Neural crest cell (in vitro differentiated cells): Measurements from ENCODE around the gene PRKD3. TPM values are rescaled to one million over a fixed set of nuclear protein-coding genes. Genes with fewer than 3 reads are reported as not detected.
A peak's percentile ranks its signal among the peaks of the same experiment; 100 is the strongest.

Experiments
- DNase-seq: peaks from one replicate; pipeline ENCODE4 v3.0.0; 2021; ENCODE audit warnings: low read depth, mixed read lengths, low spot score
- H3K27ac Mint-ChIP-seq: one replicate; pipeline ENCODE4 v1.8.0; 2021; ENCODE audit warnings: mild to moderate bottlenecking, mixed read lengths; ENCODE audit not compliant: unreplicated experiment
- H3K27me3 Mint-ChIP-seq: 2 replicates; pipeline ENCODE4 v1.8.0; 2021; ENCODE audit warnings: low read depth, mild to moderate bottlenecking, mixed read lengths
- H3K36me3 Mint-ChIP-seq: 2 replicates; pipeline ENCODE4 v1.8.0; 2021; ENCODE audit warnings: low read depth, mild to moderate bottlenecking, mixed read lengths
- H3K4me1 Mint-ChIP-seq: 2 replicates; pipeline ENCODE4 v1.8.0; 2021; ENCODE audit warnings: mixed read lengths
- H3K4me3 Mint-ChIP-seq: one replicate; pipeline ENCODE4 v1.8.0; 2021; ENCODE audit warnings: mild to moderate bottlenecking, mixed read lengths
- H3K9me3 Mint-ChIP-seq: 2 replicates; pipeline ENCODE4 v1.8.0; 2021; ENCODE audit warnings: mixed read lengths
- total RNA-seq: library from RNA; stranded (reverse); gene quantifications from 2 replicates; pipeline ENCODE4 v1.2.1, GENCODE V29; 2021
- TF ChIP-seq, protein P1 (sequence below): fragments of 200-600 bp; sonication (generic); conservative IDR thresholded peaks from 2 replicates; pipeline ENCODE4 v1.5.0; 2021; ENCODE audit warnings: antibody characterized with exemption, mild to moderate bottlenecking

The PRKD3 gene
- total RNA-seq, 1 donor from 2014 or later = 62.6 TPM

DNA sequence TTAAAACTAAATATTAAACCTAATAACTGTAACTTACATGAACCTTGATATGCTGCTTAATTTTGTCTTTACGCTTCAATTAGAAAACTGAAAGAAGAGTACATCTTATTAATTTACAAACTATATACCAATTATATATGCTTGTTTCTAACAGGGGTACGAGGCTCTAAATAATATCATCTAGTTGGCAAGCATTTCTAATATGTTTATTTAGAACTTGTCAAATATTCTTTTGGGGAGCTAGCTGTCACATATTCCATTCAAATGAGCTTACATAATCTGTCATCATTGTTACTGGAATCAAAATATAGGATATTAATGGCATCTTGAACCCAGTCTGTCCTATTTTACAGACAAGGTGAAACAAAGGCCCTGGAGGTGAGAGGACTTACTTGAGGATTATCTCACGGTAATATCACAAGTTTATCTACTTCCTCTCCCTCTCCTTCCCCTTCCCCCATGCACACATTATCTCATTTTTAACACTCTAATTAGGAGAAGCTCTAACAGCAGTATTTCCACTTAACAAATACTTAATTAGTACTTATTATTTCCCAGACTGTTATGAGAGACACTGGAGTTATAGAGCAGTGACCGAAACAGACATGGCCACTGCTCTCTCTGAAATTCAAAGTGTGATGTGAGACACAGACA lies 3.5 kb downstream of the PRKD3 start:
- Mint-ChIP-seq H3K36me3 (no peaks in the 10 kb centered on the region), H3K27ac (no peak overlapping the region), H3K9me3 (no peaks in the 10 kb centered on the region), H3K4me1 (peaks cover 41% of the 10 kb centered on the region), H3K27me3 (peaks cover 18% of the 10 kb centered on the region), H3K4me3 (peak overlapping the region; percentile 54)
- TF ChIP-seq, protein P1, sequence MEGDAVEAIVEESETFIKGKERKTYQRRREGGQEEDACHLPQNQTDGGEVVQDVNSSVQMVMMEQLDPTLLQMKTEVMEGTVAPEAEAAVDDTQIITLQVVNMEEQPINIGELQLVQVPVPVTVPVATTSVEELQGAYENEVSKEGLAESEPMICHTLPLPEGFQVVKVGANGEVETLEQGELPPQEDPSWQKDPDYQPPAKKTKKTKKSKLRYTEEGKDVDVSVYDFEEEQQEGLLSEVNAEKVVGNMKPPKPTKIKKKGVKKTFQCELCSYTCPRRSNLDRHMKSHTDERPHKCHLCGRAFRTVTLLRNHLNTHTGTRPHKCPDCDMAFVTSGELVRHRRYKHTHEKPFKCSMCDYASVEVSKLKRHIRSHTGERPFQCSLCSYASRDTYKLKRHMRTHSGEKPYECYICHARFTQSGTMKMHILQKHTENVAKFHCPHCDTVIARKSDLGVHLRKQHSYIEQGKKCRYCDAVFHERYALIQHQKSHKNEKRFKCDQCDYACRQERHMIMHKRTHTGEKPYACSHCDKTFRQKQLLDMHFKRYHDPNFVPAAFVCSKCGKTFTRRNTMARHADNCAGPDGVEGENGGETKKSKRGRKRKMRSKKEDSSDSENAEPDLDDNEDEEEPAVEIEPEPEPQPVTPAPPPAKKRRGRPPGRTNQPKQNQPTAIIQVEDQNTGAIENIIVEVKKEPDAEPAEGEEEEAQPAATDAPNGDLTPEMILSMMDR = no peak
- DNase-seq = no peak

GRCh38 chr2:37319754-37320609 lies 4.7 kb downstream of the PRKD3 start:
- H3K4me3 Mint-ChIP-seq = peak overlapping the region; percentile 61
- DNase-seq = no peak
- no peaks in the 10 kb centered on the region for H3K36me3 Mint-ChIP-seq
- H3K4me1 Mint-ChIP-seq = peaks cover 43% of the 10 kb centered on the region
- TF ChIP-seq, protein P1 = no peak
- H3K9me3 Mint-ChIP-seq = no peaks in the 10 kb centered on the region
- H3K27ac Mint-ChIP-seq = no peak overlapping the region
- H3K27me3 Mint-ChIP-seq = peaks cover 8% of the 10 kb centered on the region

DNA sequence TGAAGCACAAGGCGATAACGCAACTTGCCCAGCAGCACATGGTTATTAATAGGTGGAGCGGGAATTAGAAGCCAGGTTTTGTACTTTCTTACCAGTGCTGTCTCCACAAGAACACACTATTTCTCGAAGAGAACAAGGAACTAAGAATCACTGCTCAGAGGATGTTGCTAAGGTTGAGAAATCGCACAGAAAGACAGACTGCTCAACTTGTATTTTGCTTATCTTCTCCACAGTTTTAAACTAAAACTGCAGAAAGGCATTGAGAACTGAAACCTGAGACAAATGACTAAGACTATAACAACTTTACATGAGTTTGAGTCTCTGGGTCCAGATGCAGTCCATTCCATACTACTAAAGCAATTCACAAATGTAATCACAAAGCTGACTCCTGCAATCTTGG lies 6.2 kb downstream of the PRKD3 start:
- H3K4me3 Mint-ChIP-seq = no peak overlapping the region

DNA sequence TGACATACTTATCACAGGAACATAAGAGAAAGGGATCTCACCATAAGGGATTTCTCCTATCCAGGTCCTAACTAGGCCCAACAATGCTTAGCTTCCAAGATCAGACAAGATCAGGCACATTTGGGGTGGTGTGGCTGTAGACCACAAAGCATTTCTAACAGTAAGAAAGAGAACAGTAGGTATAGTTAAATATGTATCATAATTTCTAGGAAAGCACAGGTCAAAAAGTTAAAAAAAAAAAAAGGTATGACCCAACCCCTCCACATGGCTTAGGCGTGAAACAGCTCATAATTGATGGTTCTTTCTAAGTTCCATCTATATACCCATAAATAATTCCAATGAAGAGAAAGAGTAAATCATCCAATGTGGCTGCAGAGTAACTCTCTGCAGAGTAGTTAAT lies 6.9 kb downstream of the PRKD3 start:
- Mint-ChIP-seq H3K27me3 (no peaks in the 10 kb centered on the region), H3K9me3 (no peaks in the 10 kb centered on the region), H3K4me1 (peaks cover 39% of the 10 kb centered on the region), H3K4me3 (no peak overlapping the region), H3K27ac (no peak overlapping the region), H3K36me3 (no peaks in the 10 kb centered on the region)
- TF ChIP-seq, protein P1 = no peak
- no peak for DNase-seq

More for the DNA sequence above, 6.2 kb downstream of the PRKD3 start:
- DNase-seq = no peak
- no peaks in the 10 kb centered on the region for H3K9me3 Mint-ChIP-seq
- peaks cover 37% of the 10 kb centered on the region for H3K4me1 Mint-ChIP-seq
- peaks cover 2% of the 10 kb centered on the region for H3K27me3 Mint-ChIP-seq
- no peaks in the 10 kb centered on the region for H3K36me3 Mint-ChIP-seq
- TF ChIP-seq, protein P1 = no peak
- H3K27ac Mint-ChIP-seq = no peak overlapping the region

DNA sequence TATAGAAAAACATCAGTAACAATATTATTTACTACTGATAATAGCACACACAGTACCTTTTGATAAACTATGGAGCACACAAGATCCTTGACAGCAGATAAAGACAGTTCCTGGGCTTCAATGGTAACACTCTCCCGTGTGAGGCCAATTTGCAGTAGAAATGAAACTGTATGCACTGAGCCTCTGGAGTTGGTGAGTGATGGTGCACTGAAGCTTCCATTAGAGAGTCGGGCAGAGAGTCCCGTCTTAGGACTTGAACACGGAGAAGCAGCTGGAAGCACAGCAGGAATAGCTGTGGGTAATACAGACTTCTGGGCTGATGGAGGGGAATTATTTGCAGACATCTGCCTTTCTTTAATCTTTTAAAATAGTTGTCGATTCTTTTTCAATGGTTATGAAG lies 8.5 kb downstream of the PRKD3 start:
- H3K27ac Mint-ChIP-seq = peak overlapping the region; percentile 85
- H3K4me3 Mint-ChIP-seq = no peak overlapping the region
- no peak for DNase-seq
- TF ChIP-seq, protein P1 = no peak
- H3K36me3 Mint-ChIP-seq = no peaks in the 10 kb centered on the region
- H3K4me1 Mint-ChIP-seq = peaks cover 26% of the 10 kb centered on the region
- no peaks in the 10 kb centered on the region for H3K27me3 Mint-ChIP-seq
- no peaks in the 10 kb centered on the region for H3K9me3 Mint-ChIP-seq
